IMR-90 (cell line): Measurements from ENCODE around the gene F2RL3. TPM values are rescaled to one million over a fixed set of nuclear protein-coding genes. Genes with fewer than 3 reads are reported as not detected.

ENCODE experiments used
- ATAC-seq: fragments of 200-7000 bp; cut with Tn5 transposase; 2 replicates; pipeline ENCODE4 v1.9.1; 2020; ENCODE audit warnings: low read depth, mild to moderate bottlenecking, moderate library complexity
- BruUV-seq: library from RNA; stranded (reverse); fragments of 400-500 nt; replicated peaks from 2 replicates; lab custom pipeline; 2021; lab: Mats Ljungman, UMichigan
- CTCF ChIA-PET: fragments of 300-600 bp; formaldehyde crosslinking; extraction: SDS; loops from one replicate; lab custom pipeline; 2021; ENCODE audit warnings: antibody characterized with exemption; lab: Yijun Ruan, JAX
- POLR2A ChIA-PET: fragments of 300-600 bp; sonication (Branson Sonifier 250); formaldehyde crosslinking; loops from one replicate; lab custom pipeline; 2022; ENCODE audit warnings: antibody characterized with exemption; ENCODE audit not compliant: unreplicated experiment; lab: Charles Lee
- DNase-seq: peaks from one replicate; pipeline ENCODE4 v3.0.0; 2013
- H2AFZ ChIP-seq: replicated peaks from 2 replicates; pipeline ENCODE3; 2013; ENCODE audit warnings: low read length, mild to moderate bottlenecking; ENCODE audit not compliant: poor library complexity
- H2AK5ac ChIP-seq: 2 replicates; pipeline ENCODE4 v1.6.1; 2013; ENCODE audit warnings: low read depth, low read length, inconsistent platforms
- H2AK9ac ChIP-seq: replicated peaks from 2 replicates; pipeline ENCODE3; 2013; ENCODE audit warnings: mild to moderate bottlenecking, low read depth, low read length, moderate library complexity; ENCODE audit not compliant: poor library complexity
- H2BK120ac ChIP-seq: 2 replicates; pipeline ENCODE4 v1.6.1; 2013; ENCODE audit warnings: low read depth, low read length, inconsistent platforms
- H2BK15ac ChIP-seq: 3 replicates; pipeline ENCODE4 v1.6.1; 2013; ENCODE audit warnings: low read depth, low read length, inconsistent platforms
- H2BK20ac ChIP-seq: 2 replicates; pipeline ENCODE4 v1.6.1; 2013; ENCODE audit warnings: low read depth, mild to moderate bottlenecking, inconsistent platforms, low read length, moderate library complexity
- H2BK5ac ChIP-seq: 2 replicates; pipeline ENCODE4 v1.6.1; 2013; ENCODE audit warnings: mild to moderate bottlenecking, low read depth, low read length, inconsistent platforms; ENCODE audit not compliant: poor library complexity, severe bottlenecking
- H3K14ac ChIP-seq: replicated peaks from 2 replicates; pipeline ENCODE4 v1.6.1; 2013; ENCODE audit warnings: low read depth, low read length, inconsistent platforms
- H3K18ac ChIP-seq: 2 replicates; pipeline ENCODE4 v1.6.1; 2013; ENCODE audit warnings: low read depth, low read length, control low read depth
- H3K23ac ChIP-seq: 2 replicates; pipeline ENCODE4 v1.6.1; 2013; ENCODE audit warnings: low read depth, low read length, inconsistent platforms
- H3K27ac ChIP-seq: 2 replicates; pipeline ENCODE4 v1.5.1; 2013; ENCODE audit warnings: mild to moderate bottlenecking, control low read depth, low read length; ENCODE audit not compliant: insufficient read depth
- H3K27me3 ChIP-seq: 2 replicates; pipeline ENCODE4 v1.6.1; 2013; ENCODE audit warnings: low read length; ENCODE audit not compliant: control insufficient read depth, insufficient read depth
- H3K36me3 ChIP-seq: 2 replicates; pipeline ENCODE4 v1.6.1; 2013; ENCODE audit warnings: low read length, mixed read lengths; ENCODE audit not compliant: control insufficient read depth, insufficient read depth
- H3K4ac ChIP-seq: 2 replicates; pipeline ENCODE4 v1.6.1; 2013; ENCODE audit warnings: low read depth, low read length, inconsistent platforms
- H3K4me1 ChIP-seq: 2 replicates; pipeline ENCODE4 v1.6.1; 2013; ENCODE audit warnings: low read length, mixed read lengths; ENCODE audit not compliant: control insufficient read depth, insufficient read depth
- H3K4me2 ChIP-seq: 2 replicates; pipeline ENCODE4 v1.6.1; 2013; ENCODE audit warnings: low read depth, mild to moderate bottlenecking, control low read depth, low read length, moderate library complexity
- H3K4me3 ChIP-seq: 2 replicates; pipeline ENCODE4 v1.5.1; 2013; ENCODE audit warnings: low read depth, mild to moderate bottlenecking, control low read depth, low read length, moderate library complexity; ENCODE audit not compliant: insufficient read depth
- H3K56ac ChIP-seq: 2 replicates; pipeline ENCODE4 v1.6.1; 2013; ENCODE audit warnings: low read length, inconsistent platforms; ENCODE audit not compliant: insufficient read depth; ENCODE audit errors: extremely low read depth
- H3K79me1 ChIP-seq, 2 experiments: 2 replicates each; pipeline ENCODE4 v1.6.1; 2013; ENCODE audit warnings: low read length in 2 of 2, inconsistent platforms in 1 of 2, low read depth in 1 of 2
- H3K9ac ChIP-seq: 2 replicates; pipeline ENCODE4 v1.6.1; 2013; ENCODE audit warnings: low read depth, low read length, control low read depth
- H3K9me1 ChIP-seq: 2 replicates; pipeline ENCODE4 v1.6.1; 2013; ENCODE audit warnings: low read length, inconsistent platforms; ENCODE audit not compliant: insufficient read depth
- H3K9me3 ChIP-seq: 2 replicates; pipeline ENCODE4 v1.6.1; 2013; ENCODE audit warnings: low read length; ENCODE audit not compliant: control insufficient read depth, insufficient read depth
- H4K20me1 ChIP-seq: 2 replicates; pipeline ENCODE4 v1.6.1; 2013; ENCODE audit warnings: low read length, inconsistent platforms; ENCODE audit not compliant: insufficient read depth
- H4K5ac ChIP-seq: 2 replicates; pipeline ENCODE4 v1.6.1; 2013; ENCODE audit warnings: mild to moderate bottlenecking, low read depth, low read length, control low read depth
- H4K8ac ChIP-seq, 2 experiments: 2 replicates each; pipeline ENCODE4 v1.6.1; 2013; ENCODE audit warnings: low read depth in 2 of 2, low read length in 2 of 2, control low read depth in 1 of 2, inconsistent platforms in 1 of 2
- H4K91ac ChIP-seq: 2 replicates; pipeline ENCODE4 v1.6.1; 2013; ENCODE audit warnings: low read depth, low read length, inconsistent platforms; ENCODE audit not compliant: insufficient read depth
- BHLHE40 ChIP-seq: fragments of 150-350 bp; IDR thresholded peaks from 2 replicates; pipeline ENCODE4 v1.6.1; 2016; ENCODE audit warnings: mild to moderate bottlenecking, low read depth, low read length
- CEBPB ChIP-seq: IDR thresholded peaks from 2 replicates; pipeline ENCODE4 v1.6.1; 2012; ENCODE audit warnings: low read depth, low read length, improper control_type of control experiment
- CHD1 ChIP-seq: IDR thresholded peaks from 2 replicates; pipeline ENCODE4 v1.6.1; 2012; ENCODE audit warnings: low read depth, low read length, improper control_type of control experiment
- ELK1 ChIP-seq: fragments of 150-350 bp; IDR thresholded peaks from 2 replicates; pipeline ENCODE4 v1.6.1; 2016; ENCODE audit warnings: low read depth, mild to moderate bottlenecking, low read length, moderate library complexity, borderline replicate concordance
- FOS ChIP-seq: fragments of 150-350 bp; IDR thresholded peaks from 2 replicates; pipeline ENCODE4 v1.6.1; 2016; ENCODE audit warnings: low read depth, low read length
- MAFK ChIP-seq: IDR thresholded peaks from 2 replicates; pipeline ENCODE4 v1.6.1; 2012; ENCODE audit warnings: low read depth, low read length, improper control_type of control experiment
- MAZ ChIP-seq: IDR thresholded peaks from 2 replicates; pipeline ENCODE4 v1.6.1; 2012; ENCODE audit warnings: low read depth, mild to moderate bottlenecking, low read length, improper control_type of control experiment, moderate library complexity, borderline replicate concordance
- MXI1 ChIP-seq: IDR thresholded peaks from 2 replicates; pipeline ENCODE4 v1.6.1; 2012; ENCODE audit warnings: low read depth, mild to moderate bottlenecking, low read length, moderate library complexity, borderline replicate concordance
- NFE2L2 ChIP-seq: fragments of 150-350 bp; IDR thresholded peaks from 2 replicates; pipeline ENCODE4 v1.6.1; 2016; ENCODE audit warnings: low read depth, mild to moderate bottlenecking, low read length
- POLR2A ChIP-seq: IDR thresholded peaks from 2 replicates; pipeline ENCODE4 v1.6.1; 2012; ENCODE audit warnings: mild to moderate bottlenecking, low read depth, low read length
- RAD21 ChIP-seq: IDR thresholded peaks from 2 replicates; pipeline ENCODE4 v1.6.1; 2012; ENCODE audit warnings: low read length, improper control_type of control experiment
- RCOR1 ChIP-seq: IDR thresholded peaks from 2 replicates; pipeline ENCODE4 v1.6.1; 2012; ENCODE audit warnings: mild to moderate bottlenecking, low read length, improper control_type of control experiment; ENCODE audit not compliant: insufficient replicate concordance
- RFX5 ChIP-seq: IDR thresholded peaks from 2 replicates; pipeline ENCODE4 v1.8.0; 2012; ENCODE audit warnings: low read depth, mild to moderate bottlenecking, low read length, moderate library complexity
- SMC3 ChIP-seq: fragments of 150-350 bp; IDR thresholded peaks from 2 replicates; pipeline ENCODE4 v1.6.1; 2016; ENCODE audit warnings: low read depth, mild to moderate bottlenecking, antibody characterized with exemption, low read length, moderate library complexity
- WGBS, 2 experiments: methylation state at CpG; one replicate each; pipeline versions ENCODE4 v1.1.5 to v1.1.7; 2013; ENCODE audit warnings: missing lambda C conversion rate in 2 of 2; ENCODE audit not compliant: insufficient read length in 1 of 2; ENCODE audit errors: extremely low coverage in 2 of 2; 5-methylcytosine and 5-hydroxymethylcytosine counted together
- dilution Hi-C: fragments of 300-500 bp; cut with HindIII; formaldehyde crosslinking; loops from one replicate; pipeline ENCODE4 v1.14.3; 2018; ENCODE audit warnings: low sequenced_read_pairs; ENCODE audit not compliant: unreplicated experiment
- in situ Hi-C: fragments of 300-500 bp; cut with MboI; formaldehyde crosslinking; loops from 3 replicates; pipeline ENCODE4 v1.14.3; 2019; ENCODE audit warnings: low sequenced_read_pairs, inconsistent platforms, mixed read lengths
- intact Hi-C: fragments of 100-400 bp; cut with micrococcal nuclease; formaldehyde crosslinking; loops from 2 replicates; pipeline ENCODE4 v1.10.0; 2022
- polyA plus RNA-seq, 3 experiments: library from polyadenylated mRNA; depleted of rRNA; stranded (reverse); fragments of >200 nt; gene quantifications; 2 replicates each; pipeline ENCODE4 v1.2.3, GENCODE V29; 2012; ENCODE audit warnings: low replicate concordance in 1 of 3
- total RNA-seq: library from RNA; depleted of rRNA; stranded (reverse); fragments of >200 nt; gene quantifications from 2 replicates; pipeline ENCODE4 v1.2.3, GENCODE V29; 2012
- TF ChIP-seq, protein P1 (sequence below): conservative IDR thresholded peaks from 2 replicates; pipeline ENCODE4 v1.5.1; 2012; ENCODE audit warnings: mild to moderate bottlenecking, low read depth, low read length, improper control_type of control experiment
- TF ChIP-seq, protein P2 (sequence below): fragments of 150-350 bp; IDR thresholded peaks from 2 replicates; pipeline ENCODE4 v1.6.1; 2017; ENCODE audit warnings: mild to moderate bottlenecking, antibody characterized with exemption, low read length, low read depth

The F2RL3 gene
- total and polyA plus RNA-seq, 2 of the 4 experiments (the other 2 are of a cell fraction), result 0.03 TPM; not detected in 1

GRCh38 chr19:16891696-16892382 lies 3.0 kb downstream of the F2RL3 start:
- Histone ChIP-seq H3K4me1 (no peaks in the 10 kb centered on the region), H2AFZ (no peak overlapping the region), H3K27me3 (peaks cover 8% of the 10 kb centered on the region; the same call in 1 of the 2 replicates), H3K4ac (no peak overlapping the region), H2AK5ac (no peak overlapping the region), H4K5ac (no peak overlapping the region), H3K9ac (no peak overlapping the region), H3K23ac (no peak overlapping the region), H3K18ac (no peak overlapping the region), H3K9me3 (no peaks in the 10 kb centered on the region), H3K4me3 (no peak overlapping the region), H4K20me1 (no peaks in the 10 kb centered on the region), H4K8ac (no peak overlapping the region), H3K9me1 (no peaks in the 10 kb centered on the region), H3K4me2 (no peak overlapping the region), H2BK5ac (no peak overlapping the region), H3K14ac (no peak overlapping the region), H2BK15ac (no peak overlapping the region), H3K27ac (no peak overlapping the region), H2AK9ac (no peak overlapping the region), H4K91ac (no peak overlapping the region), H3K79me1 (no peaks in the 10 kb centered on the region), H2BK120ac (no peak overlapping the region), H2BK20ac (no peak overlapping the region), H3K36me3 (no peaks in the 10 kb centered on the region), H3K56ac (no peak overlapping the region)
- CTCF ChIA-PET, result no interaction called here
- no TSS peak for BruUV-seq
- WGBS, 2 experiments, result 80% methylated on average over 2 of the region's 12 CpGs; no CpG with 5 or more reads in 1 of the 2 experiments
- ATAC-seq, result no peak
- dilution Hi-C loops, result no loop called here
- TF ChIP-seq, protein P1, sequence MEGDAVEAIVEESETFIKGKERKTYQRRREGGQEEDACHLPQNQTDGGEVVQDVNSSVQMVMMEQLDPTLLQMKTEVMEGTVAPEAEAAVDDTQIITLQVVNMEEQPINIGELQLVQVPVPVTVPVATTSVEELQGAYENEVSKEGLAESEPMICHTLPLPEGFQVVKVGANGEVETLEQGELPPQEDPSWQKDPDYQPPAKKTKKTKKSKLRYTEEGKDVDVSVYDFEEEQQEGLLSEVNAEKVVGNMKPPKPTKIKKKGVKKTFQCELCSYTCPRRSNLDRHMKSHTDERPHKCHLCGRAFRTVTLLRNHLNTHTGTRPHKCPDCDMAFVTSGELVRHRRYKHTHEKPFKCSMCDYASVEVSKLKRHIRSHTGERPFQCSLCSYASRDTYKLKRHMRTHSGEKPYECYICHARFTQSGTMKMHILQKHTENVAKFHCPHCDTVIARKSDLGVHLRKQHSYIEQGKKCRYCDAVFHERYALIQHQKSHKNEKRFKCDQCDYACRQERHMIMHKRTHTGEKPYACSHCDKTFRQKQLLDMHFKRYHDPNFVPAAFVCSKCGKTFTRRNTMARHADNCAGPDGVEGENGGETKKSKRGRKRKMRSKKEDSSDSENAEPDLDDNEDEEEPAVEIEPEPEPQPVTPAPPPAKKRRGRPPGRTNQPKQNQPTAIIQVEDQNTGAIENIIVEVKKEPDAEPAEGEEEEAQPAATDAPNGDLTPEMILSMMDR, result no peak
- TF ChIP-seq NFE2L2, result no peak
- no peak for TF ChIP-seq CEBPB
- no peak for TF ChIP-seq MAFK
- no peak for TF ChIP-seq CHD1
- TF ChIP-seq, protein P2, sequence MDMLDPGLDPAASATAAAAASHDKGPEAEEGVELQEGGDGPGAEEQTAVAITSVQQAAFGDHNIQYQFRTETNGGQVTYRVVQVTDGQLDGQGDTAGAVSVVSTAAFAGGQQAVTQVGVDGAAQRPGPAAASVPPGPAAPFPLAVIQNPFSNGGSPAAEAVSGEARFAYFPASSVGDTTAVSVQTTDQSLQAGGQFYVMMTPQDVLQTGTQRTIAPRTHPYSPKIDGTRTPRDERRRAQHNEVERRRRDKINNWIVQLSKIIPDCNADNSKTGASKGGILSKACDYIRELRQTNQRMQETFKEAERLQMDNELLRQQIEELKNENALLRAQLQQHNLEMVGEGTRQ, result no peak
- TF ChIP-seq POLR2A, result no peak
- no peak for TF ChIP-seq ELK1
- TF ChIP-seq RCOR1, result no peak
- no peak for TF ChIP-seq SMC3
- no peak for TF ChIP-seq RFX5
- no peak for TF ChIP-seq MXI1
- no peak for TF ChIP-seq FOS
- no peak for TF ChIP-seq BHLHE40
- TF ChIP-seq RAD21, result no peak
- no peak for TF ChIP-seq MAZ
- intact Hi-C loops, result no loop called here
- POLR2A ChIA-PET, result no interaction called here
- in situ Hi-C loops, result no loop called here
- DNase-seq, result no peak
